Caco-2 (cell line): Measurements from ENCODE around the gene PHF12. TPM values are rescaled to one million over a fixed set of nuclear protein-coding genes. Genes with fewer than 3 reads are reported as not detected.
A peak's percentile ranks its signal among the peaks of the same experiment; 100 is the strongest.

ENCODE experiments used
- BruUV-seq: library from RNA; stranded (reverse); fragments of 400-500 nt; replicated peaks from 2 replicates; lab custom pipeline; 2021; lab: Mats Ljungman, UMichigan
- CTCF ChIA-PET: fragments of 300-600 bp; sonication (Branson Sonifier 250); formaldehyde crosslinking; loops from one replicate; lab custom pipeline; 2022; ENCODE audit warnings: antibody characterized with exemption; lab: Charles Lee
- POLR2A ChIA-PET: fragments of 300-600 bp; sonication (Branson Sonifier 250); formaldehyde crosslinking; loops from one replicate; lab custom pipeline; 2022; ENCODE audit warnings: antibody characterized with exemption; lab: Charles Lee
- DNase-seq, 2 experiments: peaks; one replicate each; pipeline versions ENCODE4 v3.0.0 to v3.0.0-alpha.2; 2020 to 2022
- H3K27me3 ChIP-seq: replicated peaks from 2 replicates; pipeline ENCODE4 v1.6.0; 2011; ENCODE audit warnings: low read length; ENCODE audit not compliant: control insufficient read depth, insufficient read depth
- H3K36me3 ChIP-seq: 2 replicates; pipeline ENCODE4 v1.5.1; 2011; ENCODE audit warnings: low read length; ENCODE audit not compliant: control insufficient read depth, insufficient read depth
- H3K4me1 ChIP-seq: fragments of 250-450 bp; sonication (Bioruptor Pico); 2 replicates; pipeline ENCODE4 v1.5.1; 2020; ENCODE audit warnings: mild to moderate bottlenecking
- H3K4me3 ChIP-seq: 2 replicates; pipeline ENCODE4 v1.5.1; 2011; ENCODE audit warnings: low read depth, mild to moderate bottlenecking, control low read depth, low read length
- H3K9me3 ChIP-seq: fragments of 250-450 bp; sonication (Bioruptor Pico); 2 replicates; pipeline ENCODE4 v1.5.1; 2020; ENCODE audit warnings: mild to moderate bottlenecking, moderate library complexity
- H3K27ac Mint-ChIP-seq: one replicate; pipeline ENCODE4 v1.8.0; 2022; ENCODE audit warnings: mixed read lengths; ENCODE audit not compliant: unreplicated experiment
- H3K27me3 Mint-ChIP-seq: one replicate; pipeline ENCODE4 v1.8.0; 2022; ENCODE audit warnings: mixed read lengths; ENCODE audit not compliant: insufficient read depth, unreplicated experiment
- H3K36me3 Mint-ChIP-seq: one replicate; pipeline ENCODE4 v1.8.0; 2022; ENCODE audit warnings: mild to moderate bottlenecking, mixed read lengths; ENCODE audit not compliant: insufficient read depth, unreplicated experiment
- H3K4me1 Mint-ChIP-seq: one replicate; pipeline ENCODE4 v1.8.0; 2022; ENCODE audit warnings: low read depth, mixed read lengths; ENCODE audit not compliant: unreplicated experiment
- H3K4me3 Mint-ChIP-seq: one replicate; pipeline ENCODE4 v1.8.0; 2022; ENCODE audit warnings: mild to moderate bottlenecking, moderate library complexity, mixed read lengths; ENCODE audit not compliant: unreplicated experiment
- H3K9me3 Mint-ChIP-seq: one replicate; pipeline ENCODE4 v1.8.0; 2022; ENCODE audit warnings: mixed read lengths; ENCODE audit not compliant: unreplicated experiment
- CTCF ChIP-seq, 2 experiments: fragments of 200-600 bp in 1 of 2; IDR thresholded peaks; 1 replicate in 1 of 2; 2 replicates in 1 of 2; pipeline versions ENCODE4 v1.5.1 to v1.8.0; 2011 to 2022; ENCODE audit warnings: antibody characterized with exemption in 1 of 2, control low read depth in 1 of 2, inconsistent platforms in 1 of 2, low read depth in 1 of 2, low read length in 1 of 2, mild to moderate bottlenecking in 1 of 2, moderate library complexity in 1 of 2; ENCODE audit not compliant: insufficient read depth in 1 of 2, severe bottlenecking in 1 of 2, unreplicated experiment in 1 of 2
- intact Hi-C: fragments of 100-400 bp; cut with micrococcal nuclease; formaldehyde crosslinking; loops from one replicate; pipeline ENCODE4 v1.10.0; 2022; ENCODE audit not compliant: unreplicated experiment
- total RNA-seq: library from RNA; stranded (reverse); gene quantifications from 2 replicates; pipeline ENCODE4 v1.2.3, GENCODE V29; 2022

Gene PHF12
- total RNA-seq, 1 experiment from 2014 or later = 49.9 TPM

GRCh38 chr17:28901866-28902818 is 49.2 kb downstream of the PHF12 start:
- ChIA-PET CTCF (interaction anchor here (0.6 to 2.2 kb wide), 8 partner anchors 11 to 175 kb away, joined by 3 to 19 read pairs (median 4); partner anchors contain the start of genes PHF12 and TLCD1), POLR2A (interaction anchor here (0.8 to 0.9 kb wide), 2 partner anchors 50 to 174 kb away, joined by 3 read pairs; no protein-coding TSS in a partner anchor)
- Mint-ChIP-seq H3K27ac (peak overlapping the region; percentile 76), H3K27me3 (no peaks in the 10 kb centered on the region), H3K4me1 (peaks cover 24% of the 10 kb centered on the region), H3K4me3 (peak overlapping the region; percentile 81), H3K36me3 (peaks cover 52% of the 10 kb centered on the region), H3K9me3 (no peaks in the 10 kb centered on the region)
- H3K4me3 ChIP-seq = peak overlapping the region; percentile 72
- TSS peak; percentile 23 for BruUV-seq
- H3K4me1 ChIP-seq = peaks cover 14% of the 10 kb centered on the region
- H3K36me3 ChIP-seq = peaks cover 2% of the 10 kb centered on the region
- intact Hi-C loops = loop anchor here (2.0 kb wide), 1 partner anchor 47 kb away; no protein-coding TSS in a partner anchor
- DNase-seq = peak; percentile 76
- no peaks in the 10 kb centered on the region for H3K9me3 ChIP-seq
- no peaks in the 10 kb centered on the region for H3K27me3 ChIP-seq
- TF ChIP-seq CTCF (IDR thresholded peaks at IDR 0.05; ENCODE audit: insufficient read depth in 1 of 2, low read depth in 1 of 2, low read length in 1 of 2, severe bottlenecking in 1 of 2, unreplicated experiment in 1 of 2) = no peak

- H3K27ac Mint-ChIP-seq = peak overlapping the region; percentile 76
- POLR2A ChIA-PET = no interaction called here
- DNase-seq = no peak
Measured at GRCh38 chr17:28900986-28901726, 50.2 kb downstream of the PHF12 start.

More at GRCh38 chr17:28900986-28901726, 50.2 kb downstream of the PHF12 start:
- Mint-ChIP-seq H3K4me3 (peak overlapping the region; percentile 81), H3K36me3 (peaks cover 50% of the 10 kb centered on the region), H3K27me3 (no peaks in the 10 kb centered on the region), H3K4me1 (peaks cover 26% of the 10 kb centered on the region), H3K9me3 (no peaks in the 10 kb centered on the region)
- CTCF ChIA-PET = interaction anchor here (1.0 to 2.2 kb wide), 2 partner anchors 138 to 174 kb away, joined by 3 to 15 read pairs; partner anchors contain the start of gene TLCD1
- H3K36me3 ChIP-seq = no peaks in the 10 kb centered on the region; the same call in 1 of the 2 replicates
- H3K4me1 ChIP-seq = peaks cover 17% of the 10 kb centered on the region
- peak overlapping the region; percentile 72; the same call in 1 of the 2 replicates for H3K4me3 ChIP-seq
- TF ChIP-seq CTCF (IDR thresholded peaks at IDR 0.05; ENCODE audit: insufficient read depth in 1 of 2, low read depth in 1 of 2, low read length in 1 of 2, severe bottlenecking in 1 of 2, unreplicated experiment in 1 of 2) = no peak
- BruUV-seq = no TSS peak
- H3K9me3 ChIP-seq = no peaks in the 10 kb centered on the region
- no peaks in the 10 kb centered on the region for H3K27me3 ChIP-seq
- intact Hi-C loops = no loop called here
